Common myeloid progenitor, CD34-positive (primary cell): ENCODE data around the gene ELF3.

Source experiments
- CTCF ChIA-PET: fragments of 350-600 bp; sonication (Branson Sonifier 250); formaldehyde crosslinking; loops from one replicate; lab custom pipeline; 2021; ENCODE audit warnings: antibody characterized with exemption; lab: Charles Lee
- POLR2A ChIA-PET: fragments of 350-600 bp; sonication (Branson Sonifier 250); formaldehyde crosslinking; loops from one replicate; lab custom pipeline; 2021; ENCODE audit warnings: antibody characterized with exemption; lab: Charles Lee
- DNase-seq, 3 donors: peaks; one replicate each; pipeline versions ENCODE4 v3.0.0 to v3.0.0-alpha.2; 2013
- H3K27ac ChIP-seq, 2 experiments: 1 replicate in 1 of 2; 2 replicates in 1 of 2; pipeline ENCODE4 v1.7.0; 2013; ENCODE audit warnings: inconsistent platforms in 2 of 2, low read length in 2 of 2, mild to moderate bottlenecking in 2 of 2, low read depth in 1 of 2, moderate library complexity in 1 of 2; ENCODE audit not compliant: severe bottlenecking in 2 of 2, insufficient read depth in 1 of 2, poor library complexity in 1 of 2
- H3K27me3 ChIP-seq, 5 experiments: replicated peaks in 2 of 5; 1 replicate in 3 of 5; 2 replicates in 2 of 5; pipeline versions ENCODE4 v1.6.1 to v1.7.0; 2013; ENCODE audit warnings: low read length in 4 of 5, mild to moderate bottlenecking in 2 of 5, moderate library complexity in 2 of 5, inconsistent platforms in 1 of 5; ENCODE audit not compliant: insufficient read depth in 5 of 5, control insufficient read depth in 4 of 5
- H3K36me3 ChIP-seq, 4 experiments: 1 replicate in 2 of 4; 2 replicates in 2 of 4; pipeline versions ENCODE4 v1.6.1 to v1.7.0; 2013; ENCODE audit warnings: low read length in 3 of 4, control low read depth in 1 of 4, mild to moderate bottlenecking in 1 of 4; ENCODE audit not compliant: control insufficient read depth in 4 of 4, insufficient read depth in 4 of 4
- H3K4me1 ChIP-seq, 4 experiments: 1 replicate in 3 of 4; 2 replicates in 1 of 4; pipeline versions ENCODE4 v1.6.1 to v1.7.1; 2013; ENCODE audit warnings: low read length in 3 of 4, mild to moderate bottlenecking in 3 of 4, control low read depth in 1 of 4, inconsistent platforms in 1 of 4, moderate library complexity in 1 of 4; ENCODE audit not compliant: control insufficient read depth in 4 of 4, insufficient read depth in 4 of 4; ENCODE audit errors: control extremely low read depth in 1 of 4
- H3K4me3 ChIP-seq, 7 experiments: 1 replicate in 4 of 7; 2 replicates in 3 of 7; pipeline versions ENCODE4 v1.5.1 to v1.7.0; 2013; ENCODE audit warnings: mild to moderate bottlenecking in 7 of 7, low read length in 6 of 7, moderate library complexity in 6 of 7, inconsistent platforms in 2 of 7, low read depth in 2 of 7, control low read depth in 1 of 7; ENCODE audit not compliant: insufficient read depth in 4 of 7, control insufficient read depth in 1 of 7; ENCODE audit errors: extremely low read depth in 1 of 7
- H3K9me3 ChIP-seq, 5 experiments: 1 replicate in 4 of 5; 2 replicates in 1 of 5; pipeline versions ENCODE4 v1.6.1 to v1.7.1; 2013; ENCODE audit warnings: low read length in 4 of 5, mild to moderate bottlenecking in 2 of 5, inconsistent platforms in 1 of 5, low read depth in 1 of 5, moderate library complexity in 1 of 5; ENCODE audit not compliant: control insufficient read depth in 4 of 5, insufficient read depth in 2 of 5; ENCODE audit errors: control extremely low read depth in 1 of 5
- WGBS: methylation state at CpG from one replicate; pipeline ENCODE4 v1.1.5; 2013; ENCODE audit not compliant: insufficient coverage; 5-methylcytosine and 5-hydroxymethylcytosine counted together

ELF3 gene

GRCh38 chr1:202014060-202014459, 3.7 kb downstream of the ELF3 start:
- WGBS, result 97% methylated on average over 6 of the region's 6 CpGs

GRCh38 chr1:202014915-202015661, 4.7 kb downstream of the ELF3 start:
- H3K4me1 ChIP-seq, result no peaks in the 10 kb centered on the region
- no peak overlapping the region for H3K27ac ChIP-seq
- no peak for DNase-seq
- ChIA-PET POLR2A (no interaction called here), CTCF (interaction anchor here (1.3 to 2.0 kb wide), 3 partner anchors 10 to 119 kb away, joined by 4 to 5 read pairs (median 5); no protein-coding TSS in a partner anchor)
- H3K27me3 ChIP-seq, result peaks cover 0 to 8% (median 2%) of the 10 kb centered on the region in 5 experiments
- H3K36me3 ChIP-seq, result no peaks in the 10 kb centered on the region
- no peak overlapping the region for H3K4me3 ChIP-seq
- 98% methylated on average over 17 of the region's 17 CpGs for WGBS
- no peaks in the 10 kb centered on the region for H3K9me3 ChIP-seq

More at GRCh38 chr1:202014060-202014459, 3.7 kb downstream of the ELF3 start:
- Histone ChIP-seq H3K4me1 (no peaks in the 10 kb centered on the region), H3K9me3 (no peaks in the 10 kb centered on the region), H3K4me3 (no peak overlapping the region), H3K36me3 (no peaks in the 10 kb centered on the region), H3K27ac (no peak overlapping the region), H3K27me3 (peaks cover 0 to 8% (median 2%) of the 10 kb centered on the region in 5 experiments)
- ChIA-PET POLR2A (no interaction called here), CTCF (interaction anchor here (1.0 to 1.6 kb wide), 3 partner anchors 9 to 106 kb away, joined by 3 to 5 read pairs (median 4); no protein-coding TSS in a partner anchor)
- DNase-seq, result no peak

GRCh38 chr1:202015662-202015937, 5.2 kb downstream of the ELF3 start:
- ChIA-PET CTCF (interaction anchor here (1.3 to 2.0 kb wide), 2 partner anchors 11 to 120 kb away, joined by 5 read pairs; no protein-coding TSS in a partner anchor), POLR2A (no interaction called here)
- peaks cover 0 to 8% (median 2%) of the 10 kb centered on the region in 5 experiments for H3K27me3 ChIP-seq
- H3K36me3 ChIP-seq, result no peaks in the 10 kb centered on the region
- H3K4me1 ChIP-seq, result no peaks in the 10 kb centered on the region
- no peak overlapping the region for H3K27ac ChIP-seq
- no peak for DNase-seq
- H3K9me3 ChIP-seq, result no peaks in the 10 kb centered on the region
- no peak overlapping the region for H3K4me3 ChIP-seq
- 89% methylated on average over 1 of the region's 3 CpGs for WGBS

- Histone ChIP-seq H3K27me3 (peaks cover 0 to 8% (median 2%) of the 10 kb centered on the region in 5 experiments), H3K9me3 (no peaks in the 10 kb centered on the region), H3K4me3 (no peak overlapping the region), H3K27ac (no peak overlapping the region), H3K36me3 (no peaks in the 10 kb centered on the region), H3K4me1 (no peaks in the 10 kb centered on the region)
- DNase-seq, result no peak
- WGBS, result 95% methylated on average over 8 of the region's 9 CpGs
- POLR2A ChIA-PET, result no interaction called here
- CTCF ChIA-PET, result interaction anchor here (2.0 kb wide), 1 partner anchor 120 kb away, joined by 5 read pairs; no protein-coding TSS in a partner anchor
Observed at GRCh38 chr1:202016022-202016810, 5.8 kb downstream of the ELF3 start.

- Histone ChIP-seq H3K4me3 (no peak overlapping the region), H3K9me3 (no peaks in the 10 kb centered on the region), H3K27me3 (peaks cover 0 to 8% (median 2%) of the 10 kb centered on the region in 5 experiments), H3K36me3 (no peaks in the 10 kb centered on the region), H3K4me1 (no peaks in the 10 kb centered on the region), H3K27ac (no peak overlapping the region)
- POLR2A ChIA-PET, result no interaction called here
- WGBS, result 97% methylated on average over 20 of the region's 21 CpGs
- DNase-seq, result no peak
- CTCF ChIA-PET, result interaction anchor here (0.6 to 2.0 kb wide), 2 partner anchors 71 to 121 kb away, joined by 3 to 5 read pairs; no protein-coding TSS in a partner anchor
Observed at GRCh38 chr1:202016811-202017748, 6.7 kb downstream of the ELF3 start.

GRCh38 chr1:202017749-202018467, 7.5 kb downstream of the ELF3 start:
- CTCF ChIA-PET, result no interaction called here

More at GRCh38 chr1:202017749-202018467, 7.5 kb downstream of the ELF3 start:
- Histone ChIP-seq H3K36me3 (no peaks in the 10 kb centered on the region), H3K4me1 (no peaks in the 10 kb centered on the region), H3K27ac (no peak overlapping the region), H3K27me3 (peaks cover 0 to 8% (median 2%) of the 10 kb centered on the region in 5 experiments), H3K4me3 (no peak overlapping the region), H3K9me3 (no peaks in the 10 kb centered on the region)
- no peak for DNase-seq
- WGBS, result 79% methylated on average over 10 of the region's 18 CpGs
- POLR2A ChIA-PET, result no interaction called here
